SK-N-SH (cell line): ENCODE measurements around the gene OPN1LW. TPM values are rescaled to one million over a fixed set of nuclear protein-coding genes. Genes with fewer than 3 reads are reported as not detected.

ENCODE experiments used
- CTCF ChIA-PET: fragments of 300-600, 350-600 bp; formaldehyde crosslinking; extraction: SDS; loops from one replicate; lab custom pipeline; 2021; lab: Yijun Ruan, JAX
- POLR2A ChIA-PET: fragments of 350-600 bp; sonication (Branson Sonifier 250); formaldehyde crosslinking; extraction: SDS; loops from one replicate; lab custom pipeline; 2020; ENCODE audit warnings: antibody characterized with exemption, inconsistent platforms; lab: Yijun Ruan, JAX
- DNase-seq: peaks from one replicate; pipeline ENCODE4 v3.0.0; 2012
- H2AFZ ChIP-seq: fragments of 200-600 bp; sonication (generic); 2 replicates; pipeline ENCODE4 v1.8.1; 2016; ENCODE audit warnings: antibody characterized with exemption, mild to moderate bottlenecking, low read depth
- H3F3A ChIP-seq: fragments of 200-600 bp; sonication (generic); replicated peaks from 2 replicates; pipeline ENCODE3; 2016; ENCODE audit warnings: antibody characterized with exemption, mild to moderate bottlenecking; ENCODE audit not compliant: insufficient read depth
- H3K27ac ChIP-seq, 2 experiments: fragments of 200-500 bp in 1 of 2; fragments of 200-600 bp in 1 of 2; sonication (Bioruptor generic) in 1 of 2; sonication (generic), shearing (Covaris generic) in 1 of 2; 2 replicates each; pipeline versions ENCODE4 v1.5.1 to v1.6.1; 2014 to 2016; ENCODE audit warnings: low read depth in 2 of 2, inconsistent platforms in 1 of 2, low read length in 1 of 2, mild to moderate bottlenecking in 1 of 2, mixed read lengths in 1 of 2
- H3K27me3 ChIP-seq: fragments of 200-600 bp; sonication (generic), shearing (Covaris generic); 2 replicates; pipeline ENCODE4 v1.6.1; 2016; ENCODE audit warnings: mixed run types; ENCODE audit not compliant: insufficient read depth
- H3K36me3 ChIP-seq, 2 experiments: fragments of 200-500 bp in 1 of 2; fragments of 200-600 bp in 1 of 2; sonication (Bioruptor generic) in 1 of 2; sonication (generic) in 1 of 2; replicated peaks in 1 of 2; 2 replicates each; pipeline versions ENCODE3 to v1.5.1; 2014 to 2016; ENCODE audit warnings: low read length in 1 of 2, mild to moderate bottlenecking in 1 of 2; ENCODE audit not compliant: insufficient read depth in 2 of 2, control insufficient read depth in 1 of 2
- H3K4me1 ChIP-seq, 2 experiments: fragments of 200-500 bp in 1 of 2; fragments of 200-600 bp in 1 of 2; sonication (Bioruptor generic) in 1 of 2; sonication (generic), shearing (Covaris generic) in 1 of 2; 2 replicates each; pipeline versions ENCODE4 v1.5.1 to v1.6.1; 2014 to 2016; ENCODE audit warnings: low read depth in 1 of 2, low read length in 1 of 2, mixed run types in 1 of 2; ENCODE audit not compliant: insufficient read depth in 2 of 2, control insufficient read depth in 1 of 2
- H3K4me2 ChIP-seq: fragments of 200-600 bp; sonication (generic), shearing (Covaris generic); 2 replicates; pipeline ENCODE4 v1.6.1; 2017; ENCODE audit warnings: mixed run types
- H3K4me3 ChIP-seq, 2 experiments: fragments of 200-500 bp in 1 of 2; fragments of 200-600 bp in 1 of 2; sonication (Bioruptor generic) in 1 of 2; sonication (generic), shearing (Covaris generic) in 1 of 2; 2 replicates each; pipeline versions ENCODE4 v1.5.1 to v1.8.1; 2014 to 2016; ENCODE audit warnings: low read depth in 2 of 2, inconsistent platforms in 1 of 2, low read length in 1 of 2, mild to moderate bottlenecking in 1 of 2, mixed read lengths in 1 of 2, moderate library complexity in 1 of 2
- H3K79me2 ChIP-seq: fragments of 200-600 bp; sonication (generic); 2 replicates; pipeline ENCODE4 v1.8.1; 2017; ENCODE audit warnings: mild to moderate bottlenecking; ENCODE audit not compliant: insufficient read depth
- H3K9ac ChIP-seq: fragments of 200-600 bp; sonication (generic); 2 replicates; pipeline ENCODE4 v1.6.1; 2017; ENCODE audit warnings: mixed run types
- H3K9me2 ChIP-seq: fragments of 200-600 bp; sonication (generic); 2 replicates; pipeline ENCODE4 v1.6.1; 2017; ENCODE audit warnings: mixed run types
- H3K9me3 ChIP-seq: fragments of 200-600 bp; sonication (generic); 2 replicates; pipeline ENCODE4 v1.6.1; 2017; ENCODE audit warnings: mixed run types, mild to moderate bottlenecking, moderate library complexity
- H4K20me1 ChIP-seq: fragments of 200-600 bp; sonication (generic); 2 replicates; pipeline ENCODE4 v1.6.1; 2017; ENCODE audit warnings: mild to moderate bottlenecking, mixed run types; ENCODE audit not compliant: insufficient read depth
- ELF1 ChIP-seq: IDR thresholded peaks from 2 replicates; pipeline ENCODE4 v1.4.0; 2012
- FOSL2 ChIP-seq: IDR thresholded peaks from 2 replicates; pipeline ENCODE4 v1.4.0; 2012; ENCODE audit warnings: low read depth, mild to moderate bottlenecking, moderate library complexity, borderline replicate concordance
- IRF3 ChIP-seq: fragments of 150-350 bp; IDR thresholded peaks from 2 replicates; pipeline ENCODE4 v1.6.1; 2016; ENCODE audit warnings: mild to moderate bottlenecking, low read depth, low read length
- MAX ChIP-seq: IDR thresholded peaks from 2 replicates; pipeline ENCODE4 v1.4.0; 2012; ENCODE audit warnings: low read depth
- MXI1 ChIP-seq: IDR thresholded peaks from 2 replicates; pipeline ENCODE4 v1.6.1; 2012; ENCODE audit warnings: mild to moderate bottlenecking, low read depth, low read length, improper control_type of control experiment
- NRF1 ChIP-seq: IDR thresholded peaks from 2 replicates; pipeline ENCODE4 v1.6.1; 2012; ENCODE audit warnings: low read depth, mild to moderate bottlenecking, low read length
- PBX3 ChIP-seq: IDR thresholded peaks from 2 replicates; pipeline ENCODE4; 2012
- REST ChIP-seq: IDR thresholded peaks from 2 replicates; pipeline ENCODE4 v1.6.1; 2012; ENCODE audit warnings: mild to moderate bottlenecking, low read depth, low read length, moderate library complexity
- TAF1 ChIP-seq: IDR thresholded peaks from 2 replicates; pipeline ENCODE4 v1.6.1; 2012; ENCODE audit warnings: low read depth, mild to moderate bottlenecking, low read length, moderate library complexity, borderline replicate concordance
- TCF12 ChIP-seq: IDR thresholded peaks from 2 replicates; pipeline ENCODE4 v1.4.0; 2012
- ZBTB33 ChIP-seq: IDR thresholded peaks from 2 replicates; pipeline ENCODE4 v1.4.0; 2012; ENCODE audit warnings: low read depth, borderline replicate concordance
- WGBS: methylation state at CpG from one replicate; pipeline ENCODE4 v1.1.6; 2017; ENCODE audit warnings: low lambda C conversion rate; 5-methylcytosine and 5-hydroxymethylcytosine counted together
- polyA plus RNA-seq, 3 experiments: library from polyadenylated mRNA; depleted of rRNA; stranded (reverse); fragments of >200 nt; gene quantifications; 2 replicates each; pipeline ENCODE4 v1.2.3, GENCODE V29; 2012

Gene OPN1LW
- polyA plus RNA-seq, 1 of the 3 experiments (the other 2 are of a cell fraction), result not detected

GRCh38 chrX:154140742-154141141, 3.3 kb upstream of the OPN1LW start:
- H3K4me2 ChIP-seq, result no peak overlapping the region
- ChIA-PET CTCF (interaction anchor here (1.1 kb wide), 1 partner anchor 127 kb away, joined by 3 read pairs; no protein-coding TSS in a partner anchor), POLR2A (no interaction called here)
- no peaks in the 10 kb centered on the region for H3K79me2 ChIP-seq
- no peaks in the 10 kb centered on the region for H4K20me1 ChIP-seq
- H3K9me2 ChIP-seq, result no peaks in the 10 kb centered on the region
- H2AFZ ChIP-seq, result no peak overlapping the region
- peaks cover 41% of the 10 kb centered on the region; the same call in 1 of the 2 replicates for H3K27me3 ChIP-seq
- H3K9ac ChIP-seq, result no peak overlapping the region
- 34% methylated on average over 7 of the region's 10 CpGs for WGBS
- H3F3A ChIP-seq, result no peaks in the 10 kb centered on the region
- no peak overlapping the region for H3K4me3 ChIP-seq
- H3K36me3 ChIP-seq, result no peaks in the 10 kb centered on the region
- H3K4me1 ChIP-seq, result no peaks in the 10 kb centered on the region
- DNase-seq, result no peak
- H3K27ac ChIP-seq, result no peak overlapping the region
- no peaks in the 10 kb centered on the region for H3K9me3 ChIP-seq
- no peak for TF ChIP-seq PBX3
- TF ChIP-seq TCF12, result no peak
- TF ChIP-seq NRF1, result no peak
- TF ChIP-seq FOSL2, result no peak
- TF ChIP-seq, all 33 proteins: peak for 0

- H3K9me3 ChIP-seq, result no peaks in the 10 kb centered on the region
- H4K20me1 ChIP-seq, result no peaks in the 10 kb centered on the region
- H3K27ac ChIP-seq, result no peak overlapping the region
- H3F3A ChIP-seq, result no peaks in the 10 kb centered on the region
- H3K27me3 ChIP-seq, result peaks cover 29% of the 10 kb centered on the region; the same call in 1 of the 2 replicates
- CTCF ChIA-PET, result interaction anchor here (1.3 kb wide), 1 partner anchor 129 kb away, joined by 4 read pairs; no protein-coding TSS in a partner anchor
- H3K4me1 ChIP-seq, result no peaks in the 10 kb centered on the region
- H2AFZ ChIP-seq, result no peak overlapping the region
- H3K36me3 ChIP-seq, result no peaks in the 10 kb centered on the region
- WGBS, result 44% methylated on average over 8 of the region's 8 CpGs
- POLR2A ChIA-PET, result no interaction called here
- no peaks in the 10 kb centered on the region for H3K9me2 ChIP-seq
- no peak overlapping the region for H3K4me3 ChIP-seq
- H3K79me2 ChIP-seq, result no peaks in the 10 kb centered on the region
- no peak overlapping the region for H3K9ac ChIP-seq
- DNase-seq, result no peak
- H3K4me2 ChIP-seq, result no peak overlapping the region
- TF ChIP-seq IRF3, result no peak
- no peak for TF ChIP-seq ELF1
- TF ChIP-seq NRF1, result no peak
- no peak for TF ChIP-seq TAF1
- TF ChIP-seq REST, result no peak
- TF ChIP-seq ZBTB33, result no peak
- TF ChIP-seq MXI1, result no peak
- TF ChIP-seq MAX, result no peak
- TF ChIP-seq, all 33 proteins: peak for 0
Observed at GRCh38 chrX:154142386-154142785, 1.7 kb upstream of the OPN1LW start.
